Measurements from ENCODE around the gene C10orf90. TPM values are rescaled to one million over a fixed set of nuclear protein-coding genes. Genes with fewer than 3 reads are reported as not detected.

C10orf90 gene, protein sequence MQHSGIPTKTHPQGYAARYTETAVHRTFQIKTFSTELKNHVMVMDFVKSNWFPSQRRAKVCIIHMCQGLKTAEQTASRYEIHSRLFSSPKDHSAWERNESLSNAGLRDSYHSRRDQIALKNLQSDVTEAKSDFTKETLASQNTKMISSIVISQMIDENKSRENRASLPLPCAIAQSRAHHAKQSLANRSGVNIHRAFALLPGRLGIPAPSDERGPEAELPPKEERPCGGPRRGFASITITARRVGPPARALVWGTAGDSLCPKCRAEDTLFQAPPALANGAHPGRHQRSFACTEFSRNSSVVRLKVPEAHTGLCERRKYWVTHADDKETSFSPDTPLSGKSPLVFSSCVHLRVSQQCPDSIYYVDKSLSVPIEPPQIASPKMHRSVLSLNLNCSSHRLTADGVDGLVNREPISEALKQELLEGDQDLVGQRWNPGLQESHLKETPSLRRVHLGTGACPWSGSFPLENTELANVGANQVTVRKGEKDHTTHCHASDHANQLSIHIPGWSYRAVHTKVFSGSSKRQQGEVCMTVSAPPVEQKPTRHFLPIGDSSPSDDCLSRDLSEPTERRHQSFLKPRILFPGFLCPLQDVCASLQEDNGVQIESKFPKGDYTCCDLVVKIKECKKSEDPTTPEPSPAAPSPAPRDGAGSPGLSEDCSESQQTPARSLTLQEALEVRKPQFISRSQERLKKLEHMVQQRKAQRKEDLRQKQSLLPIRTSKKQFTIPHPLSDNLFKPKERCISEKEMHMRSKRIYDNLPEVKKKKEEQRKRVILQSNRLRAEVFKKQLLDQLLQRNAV
- total RNA-seq, result not detected

DNA sequence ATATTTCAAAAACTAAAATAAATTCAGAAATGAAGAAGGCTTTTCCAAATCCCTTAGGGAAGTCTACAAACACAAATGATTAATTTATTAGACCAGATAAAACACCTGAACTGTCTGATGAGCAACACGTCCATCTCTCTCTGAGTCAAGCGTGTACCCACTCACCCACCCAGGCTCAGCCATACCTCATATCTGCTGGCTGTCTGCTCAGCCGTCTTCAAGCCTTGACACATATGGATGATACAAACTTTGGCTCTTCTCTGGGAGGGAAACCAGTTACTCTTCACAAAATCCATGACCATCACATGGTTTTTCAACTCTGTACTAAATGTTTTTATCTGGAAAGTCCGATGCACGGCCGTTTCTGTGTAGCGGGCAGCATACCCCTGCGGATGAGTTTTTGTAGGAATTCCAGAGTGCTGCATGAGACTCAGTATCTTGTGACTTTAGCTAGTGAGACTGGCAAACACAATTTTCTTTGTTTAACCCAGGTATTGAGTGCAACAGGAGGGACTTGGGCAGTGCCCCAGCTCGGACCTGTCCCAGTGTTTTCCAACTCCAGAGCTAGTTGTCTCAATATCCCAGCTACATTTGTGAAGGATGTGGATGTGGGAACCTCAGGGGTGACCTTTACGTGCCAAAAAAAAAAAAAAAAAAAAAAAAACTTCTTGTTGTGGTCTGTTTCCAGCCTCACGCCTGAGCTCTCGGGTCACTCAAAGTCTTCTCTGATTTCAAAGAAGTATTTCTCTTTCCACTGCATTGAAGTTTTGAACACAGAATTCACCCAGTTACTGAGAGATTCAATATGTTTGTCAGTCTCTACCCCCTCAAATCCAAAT lies at the start of gene C10orf90:
TSS of gene C10orf90 (minus strand) at position 638 of the 839 bp plus-strand sequence. CDS start at position 425, 213 bp downstream.
- Mint-ChIP-seq H3K36me3 (no peaks in the 10 kb centered on the region), H3K27me3 (no peaks in the 10 kb centered on the region), H3K4me1 (ENCODE audit: low read depth) (no peaks in the 10 kb centered on the region), H3K4me3 (no peak within 1 kb of the TSS), H3K27ac (no peak within 1 kb of the TSS), H3K9me3 (peaks cover 7% of the 10 kb centered on the region)
- ChIA-PET POLR2A (no interaction called here), CTCF (no interaction called here)
- DNase-seq, result no peak
- intact Hi-C loops (cut with micrococcal nuclease), result no loop called here

DNA sequence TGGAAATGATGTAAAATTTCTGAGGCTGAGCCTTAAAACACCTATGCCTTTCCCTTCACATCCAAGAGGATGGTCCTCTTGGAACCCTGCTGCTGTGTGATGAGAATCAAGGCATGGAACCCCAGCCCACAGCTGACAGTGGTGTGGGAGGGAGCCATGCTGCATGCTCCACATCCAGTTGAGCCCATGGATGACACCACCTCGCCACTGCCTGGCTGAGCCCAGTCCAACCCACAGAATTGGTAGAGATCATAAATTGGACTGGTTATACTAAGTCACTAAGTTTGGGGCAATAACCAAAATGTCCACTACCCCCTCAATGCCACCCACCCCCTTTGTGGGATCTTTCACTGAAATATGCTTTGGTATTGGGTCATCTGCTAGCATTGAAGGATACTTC lies 45.9 kb upstream of the C10orf90 start:
- Mint-ChIP-seq H3K9me3 (no peaks in the 10 kb centered on the region), H3K27me3 (no peaks in the 10 kb centered on the region), H3K4me3 (no peak overlapping the region), H3K36me3 (no peaks in the 10 kb centered on the region), H3K4me1 (ENCODE audit: low read depth) (no peaks in the 10 kb centered on the region), H3K27ac (no peak overlapping the region)
- intact Hi-C loops (cut with micrococcal nuclease), result no loop called here
- no peak for DNase-seq
- CTCF ChIA-PET, result no interaction called here
- POLR2A ChIA-PET, result no interaction called here

DNA sequence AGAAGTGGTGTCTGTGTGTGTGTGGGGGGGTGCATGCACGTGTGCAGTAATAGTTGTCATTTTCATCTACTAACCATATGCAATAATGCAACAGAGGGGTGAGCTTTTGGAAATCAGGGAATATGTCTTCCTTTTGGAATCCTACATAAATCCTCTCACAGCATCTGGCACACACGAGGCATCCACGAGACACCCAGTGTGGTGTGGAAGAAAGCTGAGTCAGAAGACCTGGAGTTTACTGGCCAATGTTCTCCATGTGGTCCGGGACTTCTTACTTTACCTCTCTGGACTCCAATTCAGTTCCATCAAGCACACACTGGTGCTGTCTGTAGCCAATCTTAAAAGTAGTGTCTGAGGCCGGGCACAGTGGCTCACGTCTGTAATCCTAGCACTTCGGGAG lies 43.1 kb upstream of the C10orf90 start:
- POLR2A ChIA-PET, result no interaction called here
- intact Hi-C loops (cut with micrococcal nuclease), result no loop called here
- H3K4me3 Mint-ChIP-seq, result no peak overlapping the region
- CTCF ChIA-PET, result no interaction called here
- peaks cover 2% of the 10 kb centered on the region for H3K9me3 Mint-ChIP-seq
- H3K27ac Mint-ChIP-seq, result no peak overlapping the region
- DNase-seq, result no peak
- H3K36me3 Mint-ChIP-seq, result no peaks in the 10 kb centered on the region
- H3K27me3 Mint-ChIP-seq, result no peaks in the 10 kb centered on the region
- no peaks in the 10 kb centered on the region for H3K4me1 Mint-ChIP-seq (ENCODE audit: low read depth)

DNA sequence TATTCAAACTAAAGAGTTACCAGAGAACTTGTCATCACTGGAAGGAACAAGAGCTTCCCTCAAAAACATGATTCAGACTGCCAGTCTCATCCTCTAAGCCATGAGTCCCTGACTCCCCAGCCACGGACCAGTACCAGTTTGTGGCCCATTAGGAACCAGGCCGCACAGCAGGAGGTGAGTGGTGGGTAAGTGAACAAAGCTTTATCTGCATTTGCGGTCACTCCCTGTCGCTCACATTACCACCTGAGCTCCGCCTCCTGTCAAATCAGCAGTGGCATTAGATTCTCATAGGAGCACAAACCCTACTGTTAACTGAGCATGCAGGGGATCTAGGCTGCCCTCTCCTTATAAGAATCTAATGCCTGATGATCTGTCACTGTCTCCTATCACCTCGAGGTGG lies 42.2 kb upstream of the C10orf90 start:
- no peaks in the 10 kb centered on the region for H3K27me3 Mint-ChIP-seq
- intact Hi-C loops (cut with micrococcal nuclease), result no loop called here
- DNase-seq, result no peak
- H3K27ac Mint-ChIP-seq, result no peak overlapping the region
- ChIA-PET POLR2A (no interaction called here), CTCF (no interaction called here)
- H3K4me1 Mint-ChIP-seq (ENCODE audit: low read depth), result no peaks in the 10 kb centered on the region
- H3K9me3 Mint-ChIP-seq, result peaks cover 4% of the 10 kb centered on the region
- H3K36me3 Mint-ChIP-seq, result no peaks in the 10 kb centered on the region
- no peak overlapping the region for H3K4me3 Mint-ChIP-seq

DNA sequence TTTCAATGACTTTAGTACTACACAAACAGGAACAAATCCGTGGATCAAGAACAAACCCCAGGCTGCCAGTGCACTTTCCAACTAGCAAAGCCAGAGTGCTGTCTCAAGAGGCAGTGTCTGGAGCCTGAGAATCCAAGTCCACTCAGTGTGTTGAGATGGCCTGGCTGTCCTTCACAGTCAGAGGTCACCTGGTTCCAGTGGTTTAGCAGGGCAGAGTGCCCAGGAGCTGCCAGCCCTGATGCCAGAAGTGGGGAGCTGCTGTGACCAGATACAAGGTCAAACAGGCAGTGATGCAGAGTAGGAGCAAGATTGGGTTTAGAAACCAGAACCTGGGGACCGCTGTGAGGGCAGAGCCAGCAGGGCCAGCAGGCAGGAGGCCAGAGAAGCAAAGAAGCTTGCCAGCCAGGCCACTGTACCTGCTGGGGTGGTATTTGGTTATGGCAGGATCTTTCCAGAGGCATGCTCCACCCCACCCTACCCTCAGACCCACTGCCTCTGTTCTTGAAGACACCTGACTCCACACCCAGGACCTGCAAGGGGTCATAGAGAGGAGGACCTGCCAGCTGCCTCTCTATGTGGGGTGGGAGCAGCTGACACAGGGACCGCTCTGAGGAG lies 35.6 kb upstream of the C10orf90 start:
- Mint-ChIP-seq H3K27ac (no peak overlapping the region), H3K27me3 (no peaks in the 10 kb centered on the region), H3K4me3 (no peak overlapping the region), H3K9me3 (peaks cover 4% of the 10 kb centered on the region), H3K4me1 (ENCODE audit: low read depth) (no peaks in the 10 kb centered on the region), H3K36me3 (no peaks in the 10 kb centered on the region)
- DNase-seq, result no peak
- CTCF ChIA-PET, result no interaction called here
- POLR2A ChIA-PET, result no interaction called here
- intact Hi-C loops (cut with micrococcal nuclease), result no loop called here

DNA sequence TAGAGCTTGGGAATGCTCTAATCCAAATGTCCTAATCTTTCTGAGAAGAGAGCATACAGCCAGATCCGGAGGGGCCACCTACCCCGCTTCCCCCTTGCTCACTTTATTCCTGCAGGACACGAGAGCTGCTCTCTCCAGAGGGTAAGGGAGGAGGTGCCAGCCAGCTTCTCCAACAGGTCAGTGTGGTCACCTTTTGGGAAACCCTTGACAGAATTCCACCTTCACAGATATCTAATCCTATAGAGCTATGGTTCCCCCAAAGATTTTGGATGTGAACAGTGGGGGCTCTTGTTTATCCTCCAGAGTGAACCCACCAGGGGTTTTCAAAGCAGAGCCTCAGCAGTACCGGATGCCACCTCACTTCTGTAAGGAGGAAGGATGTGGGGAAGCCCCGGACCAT lies 34.6 kb upstream of the C10orf90 start:
- CTCF ChIA-PET, result no interaction called here
- intact Hi-C loops (cut with micrococcal nuclease), result no loop called here
- no peak overlapping the region for H3K27ac Mint-ChIP-seq
- no peaks in the 10 kb centered on the region for H3K27me3 Mint-ChIP-seq
- H3K4me1 Mint-ChIP-seq (ENCODE audit: low read depth), result no peaks in the 10 kb centered on the region
- H3K36me3 Mint-ChIP-seq, result no peaks in the 10 kb centered on the region
- peaks cover 2% of the 10 kb centered on the region for H3K9me3 Mint-ChIP-seq
- DNase-seq, result no peak
- POLR2A ChIA-PET, result no interaction called here
- no peak overlapping the region for H3K4me3 Mint-ChIP-seq

DNA sequence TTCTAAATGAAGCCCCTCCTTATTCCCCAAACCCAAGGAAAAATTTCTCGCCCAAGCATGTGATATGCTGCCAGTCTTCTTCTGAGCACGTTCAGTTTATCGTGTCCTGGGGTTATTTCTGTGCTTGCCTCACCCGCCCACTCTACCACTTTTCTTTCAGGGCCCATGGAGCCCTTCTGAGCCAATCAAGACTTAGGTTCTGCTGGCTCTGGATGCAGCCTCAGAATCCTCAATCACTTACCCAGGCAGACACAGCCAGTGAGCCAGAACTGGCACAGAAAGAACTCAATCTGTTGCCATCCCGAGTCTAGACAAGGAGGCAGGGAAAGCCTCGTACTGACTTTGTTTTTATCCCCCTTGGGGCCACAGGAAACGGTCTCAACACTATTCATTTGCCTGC lies 34.2 kb upstream of the C10orf90 start:
- Mint-ChIP-seq H3K27ac (no peak overlapping the region), H3K27me3 (no peaks in the 10 kb centered on the region), H3K36me3 (no peaks in the 10 kb centered on the region), H3K4me1 (ENCODE audit: low read depth) (no peaks in the 10 kb centered on the region), H3K4me3 (no peak overlapping the region), H3K9me3 (peaks cover 2% of the 10 kb centered on the region)
- POLR2A ChIA-PET, result no interaction called here
- DNase-seq, result no peak
- intact Hi-C loops (cut with micrococcal nuclease), result no loop called here
- CTCF ChIA-PET, result no interaction called here

DNA sequence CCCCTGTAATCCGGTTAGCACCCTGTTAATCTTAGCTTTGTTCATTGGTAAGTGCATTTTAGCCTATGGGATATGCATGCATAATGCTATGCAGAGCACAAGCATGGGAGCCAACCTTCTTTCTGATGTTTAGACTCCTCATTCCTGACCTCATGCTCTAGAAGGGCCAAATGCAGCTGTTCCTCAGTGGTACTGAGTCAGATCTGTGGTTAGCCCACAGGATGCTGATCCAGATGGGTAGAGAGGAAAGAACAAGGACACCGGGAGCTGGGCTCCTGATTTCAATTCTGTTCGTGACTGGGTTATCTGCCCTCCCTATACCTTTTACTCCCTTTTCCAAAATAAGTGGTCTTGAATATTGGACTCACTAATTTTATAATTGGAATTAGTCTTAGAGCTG lies 31.7 kb upstream of the C10orf90 start:
- CTCF ChIA-PET, result no interaction called here
- H3K27me3 Mint-ChIP-seq, result no peaks in the 10 kb centered on the region
- DNase-seq, result no peak
- H3K27ac Mint-ChIP-seq, result no peak overlapping the region
- POLR2A ChIA-PET, result no interaction called here
- H3K4me1 Mint-ChIP-seq (ENCODE audit: low read depth), result no peaks in the 10 kb centered on the region
- no peak overlapping the region for H3K4me3 Mint-ChIP-seq
- H3K9me3 Mint-ChIP-seq, result no peaks in the 10 kb centered on the region
- intact Hi-C loops (cut with micrococcal nuclease), result no loop called here
- no peaks in the 10 kb centered on the region for H3K36me3 Mint-ChIP-seq

DNA sequence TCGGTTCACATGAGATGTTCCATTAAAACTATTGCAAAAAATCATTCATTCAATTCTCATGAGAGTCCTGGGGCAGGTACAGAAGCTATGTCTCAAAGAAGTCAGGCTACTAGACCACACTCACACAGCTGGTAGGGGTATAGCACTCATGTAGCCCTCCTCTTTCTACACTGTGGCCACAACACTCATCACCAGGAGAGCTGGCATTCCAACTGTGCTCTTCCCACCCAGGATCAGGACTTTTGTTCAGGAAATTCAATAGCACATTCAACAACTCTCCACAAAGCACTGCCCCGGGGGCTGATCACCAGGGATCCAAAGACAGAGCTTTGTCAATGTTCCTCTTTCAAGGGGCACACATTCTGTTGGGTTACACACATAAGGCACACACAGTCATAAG lies 31.0 kb upstream of the C10orf90 start:
- Mint-ChIP-seq H3K4me1 (ENCODE audit: low read depth) (no peaks in the 10 kb centered on the region), H3K9me3 (no peaks in the 10 kb centered on the region), H3K27ac (no peak overlapping the region), H3K27me3 (no peaks in the 10 kb centered on the region), H3K36me3 (no peaks in the 10 kb centered on the region), H3K4me3 (no peak overlapping the region)
- no peak for DNase-seq
- CTCF ChIA-PET, result no interaction called here
- POLR2A ChIA-PET, result no interaction called here
- intact Hi-C loops (cut with micrococcal nuclease), result no loop called here

DNA sequence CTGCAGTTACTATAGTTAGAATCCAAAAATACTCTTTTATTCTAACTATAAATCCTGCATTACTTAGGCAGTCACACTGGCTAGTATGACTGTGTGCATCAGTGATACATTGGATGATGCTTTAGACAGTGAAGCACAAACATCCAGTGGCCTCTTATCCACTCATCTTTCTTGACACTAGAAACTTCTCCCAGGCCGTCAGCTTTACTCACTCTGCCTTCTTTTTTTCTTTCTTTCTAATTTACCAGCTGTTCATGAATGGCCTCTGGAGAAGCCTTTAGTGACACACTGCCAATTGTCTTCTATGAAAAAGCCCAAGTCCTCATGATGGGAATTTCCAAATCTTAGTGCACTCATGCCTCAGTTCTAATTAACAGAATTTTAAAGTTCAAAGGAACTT lies 26.2 kb upstream of the C10orf90 start:
- Mint-ChIP-seq H3K36me3 (no peaks in the 10 kb centered on the region), H3K9me3 (peaks cover 4% of the 10 kb centered on the region)

DNA sequence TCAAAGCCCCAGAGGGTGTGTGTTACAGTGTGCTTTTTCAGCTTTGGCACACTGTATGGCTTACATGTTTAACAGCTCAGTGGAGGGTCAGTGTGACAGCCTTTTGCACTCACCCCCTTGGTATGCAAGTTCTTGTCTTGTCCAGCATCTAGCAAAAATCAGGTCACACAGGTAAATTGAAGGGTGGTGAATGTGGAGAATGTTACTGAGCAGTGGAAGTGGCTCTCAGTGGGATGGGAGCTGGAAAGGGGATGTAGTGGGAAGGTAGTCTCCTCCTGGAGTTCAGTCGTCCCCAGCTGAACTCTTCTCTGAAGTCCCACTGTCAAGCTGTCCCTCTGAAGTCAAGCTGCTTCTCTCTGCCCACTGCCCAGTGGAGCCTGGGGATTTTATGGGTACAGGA lies 21.0 kb upstream of the C10orf90 start:
- Mint-ChIP-seq H3K4me3 (no peak overlapping the region), H3K27ac (no peak overlapping the region), H3K4me1 (ENCODE audit: low read depth) (no peaks in the 10 kb centered on the region), H3K9me3 (peaks cover 4% of the 10 kb centered on the region), H3K36me3 (no peaks in the 10 kb centered on the region), H3K27me3 (no peaks in the 10 kb centered on the region)
- DNase-seq, result no peak
- ChIA-PET CTCF (no interaction called here), POLR2A (no interaction called here)
- intact Hi-C loops (cut with micrococcal nuclease), result no loop called here

More for the DNA sequence above, 26.2 kb upstream of the C10orf90 start:
- CTCF ChIA-PET, result no interaction called here
- intact Hi-C loops (cut with micrococcal nuclease), result no loop called here
- Mint-ChIP-seq H3K4me3 (no peak overlapping the region), H3K27me3 (no peaks in the 10 kb centered on the region), H3K27ac (no peak overlapping the region), H3K4me1 (ENCODE audit: low read depth) (no peaks in the 10 kb centered on the region)
- POLR2A ChIA-PET, result no interaction called here
- DNase-seq, result no peak

DNA sequence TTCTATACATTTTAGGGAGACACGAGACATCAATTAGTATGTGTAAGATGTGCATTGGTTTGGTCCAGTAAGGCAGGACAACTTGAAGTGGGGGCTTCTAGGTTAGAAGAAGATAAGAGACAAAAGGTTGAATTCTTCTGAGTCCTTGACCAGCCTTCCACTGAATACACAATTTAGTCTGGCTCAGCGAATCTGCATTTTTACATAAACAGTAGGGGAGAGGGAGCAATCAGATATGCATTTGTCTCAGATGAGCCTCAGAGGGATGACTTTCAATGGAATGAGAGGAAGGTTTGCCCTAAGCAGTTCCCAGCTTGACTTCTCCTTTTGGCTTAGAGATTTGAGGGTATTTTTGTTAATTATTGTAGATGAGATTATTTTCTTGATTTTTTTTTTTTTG lies 20.0 kb upstream of the C10orf90 start:
- H3K27ac Mint-ChIP-seq, result no peak overlapping the region
- ChIA-PET CTCF (no interaction called here), POLR2A (no interaction called here)
- H3K4me1 Mint-ChIP-seq (ENCODE audit: low read depth), result no peaks in the 10 kb centered on the region
- DNase-seq, result no peak
- H3K4me3 Mint-ChIP-seq, result no peak overlapping the region
- H3K9me3 Mint-ChIP-seq, result peaks cover 6% of the 10 kb centered on the region
- no peaks in the 10 kb centered on the region for H3K27me3 Mint-ChIP-seq
- intact Hi-C loops (cut with micrococcal nuclease), result no loop called here
- no peaks in the 10 kb centered on the region for H3K36me3 Mint-ChIP-seq
